HG03439 (cell line): ENCODE measurements around the gene FAM174B.

ENCODE experiments used
- ATAC-seq: cut with Tn5 transposase; IDR thresholded peaks from one replicate; pipeline ENCODE4 v1.9.1; 2021; ENCODE audit warnings: mild to moderate bottlenecking, moderate library complexity; ENCODE audit not compliant: unreplicated experiment

FAM174B gene

GRCh38 chr15:92655178-92655995, at the start of gene FAM174B:
FAM174B (minus strand) TSS chr15:92655775.
- no peak for ATAC-seq

DNA sequence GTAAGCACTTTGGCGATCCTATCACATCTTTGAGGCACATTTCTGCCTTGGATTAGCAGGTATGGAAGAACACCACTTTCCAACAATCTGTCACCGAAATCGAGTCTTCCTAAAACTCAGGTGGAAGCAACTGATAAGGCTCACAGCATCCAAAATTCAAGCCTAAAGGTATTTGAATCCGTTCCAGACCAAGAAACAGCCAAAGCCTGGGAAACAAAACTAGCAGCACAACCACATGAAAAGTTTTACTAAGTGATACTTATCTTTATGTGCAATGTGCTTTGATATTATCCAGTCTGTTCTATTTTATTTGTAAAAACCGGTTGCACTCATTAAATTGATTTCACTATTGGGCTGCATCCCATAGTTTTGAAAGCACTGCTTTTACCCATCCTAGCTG, 40.5 kb upstream of the FAM174B start:
- no peak for ATAC-seq

DNA sequence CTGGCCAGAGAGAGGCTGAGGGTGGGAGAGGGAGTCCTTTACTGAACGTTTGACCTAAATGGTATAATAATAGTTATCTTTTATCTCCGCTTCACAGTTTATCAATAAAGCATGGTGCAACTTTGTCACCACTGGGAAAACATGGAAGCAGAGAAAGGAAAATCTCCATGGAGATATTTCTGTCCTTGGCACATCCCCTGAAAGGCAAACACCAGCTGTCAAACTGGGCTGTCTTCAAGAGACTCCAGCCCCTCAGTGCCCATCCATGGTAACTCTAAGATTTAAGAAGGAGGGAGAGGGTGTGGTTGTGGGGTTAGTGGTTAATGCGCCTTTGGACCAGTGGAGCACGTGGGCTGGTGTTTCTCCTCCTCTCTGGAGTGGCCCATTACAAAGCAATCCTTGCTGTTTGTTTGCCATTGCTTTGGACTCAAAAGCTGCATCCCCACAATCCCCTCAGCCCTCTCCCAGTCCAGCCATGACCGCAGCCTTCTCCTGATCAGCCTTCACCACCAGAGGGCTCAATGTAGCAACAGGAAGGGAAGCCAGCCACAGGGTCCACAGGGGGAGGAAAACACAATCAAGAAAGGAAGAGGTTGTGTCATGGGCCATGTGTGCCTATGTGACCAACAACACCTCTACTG, 38.2 kb upstream of the FAM174B start:
- no peak for ATAC-seq

GRCh38 chr15:92690395-92690794, 34.8 kb upstream of the FAM174B start:
- no peak for ATAC-seq

GRCh38 chr15:92687746-92688145, 32.2 kb upstream of the FAM174B start:
- no peak for ATAC-seq

DNA sequence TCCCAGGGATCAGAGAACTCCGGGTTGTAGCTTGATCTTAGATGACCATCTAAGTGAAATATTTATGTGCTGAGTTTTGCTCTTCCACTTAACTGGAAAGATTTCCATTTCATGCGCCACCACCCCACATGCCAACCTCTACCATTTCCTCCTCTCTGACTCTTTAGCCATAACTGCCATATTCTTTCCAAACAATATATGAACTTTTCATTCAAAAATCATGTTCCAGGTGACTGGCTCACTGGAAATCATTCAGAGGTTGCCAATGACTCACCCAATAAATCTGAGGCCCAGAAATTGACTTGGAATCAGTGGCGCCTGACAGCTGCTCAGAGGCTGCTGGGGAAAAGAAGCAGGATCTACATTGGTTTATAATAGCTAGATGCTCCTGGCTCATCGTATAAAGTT, 31.6 kb upstream of the FAM174B start:
- ATAC-seq = no peak

DNA sequence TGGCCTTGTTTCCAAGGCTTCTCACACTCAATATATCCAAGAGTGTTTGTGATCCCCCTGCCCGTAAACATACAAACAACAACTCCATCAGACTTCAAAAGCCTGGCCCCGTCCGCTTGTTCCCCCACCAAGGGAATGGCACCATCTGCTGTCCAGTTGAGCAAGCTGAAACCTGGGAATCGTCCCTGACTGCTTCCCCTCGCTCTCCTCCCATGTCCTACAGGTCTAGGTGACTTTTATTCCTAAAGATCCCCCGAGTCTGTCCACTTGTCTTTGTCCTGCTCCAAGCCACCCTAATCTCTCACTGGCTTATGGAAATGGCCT, 27.9 kb upstream of the FAM174B start:
- no peak for ATAC-seq

- no peak for ATAC-seq
Measured at GRCh38 chr15:92682741-92683510, 27.4 kb upstream of the FAM174B start.

GRCh38 chr15:92681141-92681631, 25.6 kb upstream of the FAM174B start:
- no peak for ATAC-seq

- no peak for ATAC-seq
Measured at GRCh38 chr15:92677999-92678398, 22.4 kb upstream of the FAM174B start.

DNA sequence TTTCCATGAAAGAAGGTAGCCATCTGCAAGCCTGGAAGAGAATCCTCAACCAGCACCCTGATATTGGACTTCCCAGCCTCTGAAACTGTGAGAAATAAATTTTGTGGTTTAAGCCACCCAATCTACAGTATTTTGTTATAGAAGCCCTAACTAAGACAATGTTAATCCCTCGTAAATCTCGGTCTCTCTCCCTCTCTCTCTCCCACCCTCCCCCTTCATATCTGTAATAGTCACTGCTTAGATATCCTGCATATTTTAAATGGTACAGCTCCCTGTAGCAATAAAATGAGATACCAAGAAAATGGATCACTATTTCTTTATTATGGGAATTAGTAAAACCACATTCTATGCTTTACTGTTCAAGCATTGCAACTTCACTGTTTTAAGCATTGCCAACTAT, 21.0 kb upstream of the FAM174B start:
- ATAC-seq = no peak

GRCh38 chr15:92675485-92675884, 19.9 kb upstream of the FAM174B start:
- no peak for ATAC-seq

- ATAC-seq = no peak
Measured at GRCh38 chr15:92674347-92674746, 18.8 kb upstream of the FAM174B start.

DNA sequence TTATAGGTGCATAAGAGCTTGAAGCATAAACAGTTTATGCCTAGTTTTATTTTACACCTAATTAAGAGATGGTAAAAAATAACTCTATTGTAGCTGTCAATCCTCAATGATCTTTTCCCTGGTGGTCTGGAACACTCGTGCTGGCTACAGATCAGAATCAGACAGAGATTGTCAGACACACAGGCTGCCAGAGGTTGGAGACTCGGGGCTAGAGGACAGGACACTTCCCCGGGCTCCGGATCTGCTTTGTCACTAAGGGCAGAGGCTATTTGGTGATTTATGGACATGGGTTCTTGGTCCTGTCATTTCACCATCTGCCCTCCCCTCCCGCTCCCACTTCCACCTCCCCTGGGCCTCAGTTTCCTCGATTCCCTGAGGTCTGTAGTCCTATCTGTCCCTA, 16.5 kb upstream of the FAM174B start:
- ATAC-seq = no peak

GRCh38 chr15:92671406-92671805, 15.8 kb upstream of the FAM174B start:
- no peak for ATAC-seq

DNA sequence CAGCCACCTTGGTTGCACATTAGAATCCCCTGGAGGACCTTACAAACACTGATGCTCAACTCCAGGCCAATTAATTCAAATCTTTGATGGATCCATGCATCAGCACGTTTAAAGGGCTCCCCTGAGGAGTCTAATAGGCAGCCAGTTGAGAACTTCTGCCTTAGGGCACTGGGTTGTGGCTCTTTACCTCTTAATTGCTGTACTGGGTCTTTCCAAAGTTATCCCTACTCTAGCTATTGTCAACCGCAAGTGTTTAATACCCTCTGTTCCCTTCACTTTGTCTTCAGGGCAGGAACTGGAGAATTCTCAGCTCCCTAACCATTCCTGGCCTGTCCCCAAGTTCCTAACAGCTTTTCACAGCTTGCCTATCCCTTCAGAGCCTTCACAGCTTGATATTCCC, 15.0 kb upstream of the FAM174B start:
- no peak for ATAC-seq

GRCh38 chr15:92669432-92669831, 13.9 kb upstream of the FAM174B start:
- no peak for ATAC-seq

DNA sequence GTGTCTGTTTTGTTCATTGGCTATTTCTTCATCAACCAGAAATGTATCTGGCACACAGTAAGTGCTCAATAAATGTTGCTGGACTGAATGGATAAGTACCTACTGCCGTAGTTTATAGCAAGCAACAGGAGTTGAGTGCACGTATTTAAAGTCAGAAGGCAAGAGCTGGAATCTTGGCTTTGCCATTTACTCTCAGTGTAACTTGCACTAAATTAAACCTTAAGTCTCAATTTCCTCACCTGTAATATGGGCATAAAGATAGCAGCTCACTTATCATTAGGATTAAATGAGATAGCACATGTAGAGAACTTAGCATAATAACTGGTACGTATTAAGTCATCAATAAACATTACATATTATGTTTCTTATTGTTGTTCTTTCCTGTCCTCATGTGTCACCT, 13.0 kb upstream of the FAM174B start:
- ATAC-seq = no peak

DNA sequence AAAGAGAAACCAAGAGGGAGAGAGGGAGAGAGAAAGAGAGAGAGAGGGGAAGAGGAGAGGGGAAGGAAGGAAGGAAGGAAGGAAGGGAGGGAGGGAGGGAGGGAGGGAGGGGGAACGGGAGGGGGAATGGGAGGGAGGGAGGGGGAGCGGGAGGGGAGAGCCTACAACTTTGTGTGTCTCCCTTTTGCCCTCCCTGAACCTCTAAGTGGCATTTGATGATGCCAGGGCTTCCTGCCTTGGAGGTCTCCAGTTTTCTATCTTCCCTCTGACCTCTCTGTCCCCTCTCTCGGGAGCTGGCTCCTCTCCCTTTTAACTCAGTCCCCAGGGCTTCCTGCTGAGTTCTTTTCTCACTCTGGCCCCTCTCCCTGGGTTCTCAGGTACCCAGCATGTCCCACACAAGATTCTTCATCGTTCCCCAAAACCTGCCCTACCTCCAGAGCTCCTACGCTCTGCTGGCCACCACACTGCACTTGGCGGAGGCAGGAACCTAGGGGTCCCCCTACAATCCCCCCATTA, 12.5 kb upstream of the FAM174B start:
- ATAC-seq = no peak

GRCh38 chr15:92667287-92667904, 11.8 kb upstream of the FAM174B start:
- ATAC-seq = no peak

DNA sequence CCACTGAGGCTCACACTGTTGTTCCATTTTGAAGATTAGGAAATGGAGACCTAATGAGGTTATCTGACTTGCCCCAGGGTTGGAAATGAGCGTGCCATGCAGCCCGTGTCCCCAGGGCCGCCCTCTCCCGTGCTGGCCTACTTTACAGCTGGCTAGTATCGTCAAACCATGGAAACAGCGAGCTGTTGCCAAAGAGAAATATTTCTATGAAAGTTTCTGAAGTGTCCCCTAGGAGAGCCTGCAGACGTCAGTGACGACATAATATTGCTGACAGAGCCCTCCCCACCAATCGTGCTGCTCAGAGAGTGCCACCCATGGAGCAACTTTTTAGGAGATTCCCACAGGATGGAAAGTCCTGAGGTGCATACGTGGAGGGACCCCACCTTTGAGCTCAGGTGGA, 11.2 kb upstream of the FAM174B start:
- no peak for ATAC-seq
